ENCODE measurements around the gene CXCR3. TPM values are rescaled to one million over a fixed set of nuclear protein-coding genes. Genes with fewer than 3 reads are reported as not detected.

The CXCR3 gene
- total RNA-seq, 1 donor from 2014 or later = 1.6 TPM

- H3K36me3 ChIP-seq = no peaks in the 10 kb centered on the region
- DNase-seq (no peak), ATAC-seq (no peak)
- no peak overlapping the region for H3K4me3 ChIP-seq
- no peaks in the 10 kb centered on the region for H3K4me1 ChIP-seq
- no peak overlapping the region for H3K27ac ChIP-seq
- TF ChIP-seq, protein P1, sequence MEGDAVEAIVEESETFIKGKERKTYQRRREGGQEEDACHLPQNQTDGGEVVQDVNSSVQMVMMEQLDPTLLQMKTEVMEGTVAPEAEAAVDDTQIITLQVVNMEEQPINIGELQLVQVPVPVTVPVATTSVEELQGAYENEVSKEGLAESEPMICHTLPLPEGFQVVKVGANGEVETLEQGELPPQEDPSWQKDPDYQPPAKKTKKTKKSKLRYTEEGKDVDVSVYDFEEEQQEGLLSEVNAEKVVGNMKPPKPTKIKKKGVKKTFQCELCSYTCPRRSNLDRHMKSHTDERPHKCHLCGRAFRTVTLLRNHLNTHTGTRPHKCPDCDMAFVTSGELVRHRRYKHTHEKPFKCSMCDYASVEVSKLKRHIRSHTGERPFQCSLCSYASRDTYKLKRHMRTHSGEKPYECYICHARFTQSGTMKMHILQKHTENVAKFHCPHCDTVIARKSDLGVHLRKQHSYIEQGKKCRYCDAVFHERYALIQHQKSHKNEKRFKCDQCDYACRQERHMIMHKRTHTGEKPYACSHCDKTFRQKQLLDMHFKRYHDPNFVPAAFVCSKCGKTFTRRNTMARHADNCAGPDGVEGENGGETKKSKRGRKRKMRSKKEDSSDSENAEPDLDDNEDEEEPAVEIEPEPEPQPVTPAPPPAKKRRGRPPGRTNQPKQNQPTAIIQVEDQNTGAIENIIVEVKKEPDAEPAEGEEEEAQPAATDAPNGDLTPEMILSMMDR (IDR thresholded peaks at IDR 0.05) = no peak
- intact Hi-C loops (cut with DNase I) = no loop called here
- no peaks in the 10 kb centered on the region for H3K9me3 ChIP-seq
- no peaks in the 10 kb centered on the region for H3K27me3 ChIP-seq
These were observed 43.6 kb upstream of the CXCR3 start for GRCh38 chrX:71661919-71662318.

DNA sequence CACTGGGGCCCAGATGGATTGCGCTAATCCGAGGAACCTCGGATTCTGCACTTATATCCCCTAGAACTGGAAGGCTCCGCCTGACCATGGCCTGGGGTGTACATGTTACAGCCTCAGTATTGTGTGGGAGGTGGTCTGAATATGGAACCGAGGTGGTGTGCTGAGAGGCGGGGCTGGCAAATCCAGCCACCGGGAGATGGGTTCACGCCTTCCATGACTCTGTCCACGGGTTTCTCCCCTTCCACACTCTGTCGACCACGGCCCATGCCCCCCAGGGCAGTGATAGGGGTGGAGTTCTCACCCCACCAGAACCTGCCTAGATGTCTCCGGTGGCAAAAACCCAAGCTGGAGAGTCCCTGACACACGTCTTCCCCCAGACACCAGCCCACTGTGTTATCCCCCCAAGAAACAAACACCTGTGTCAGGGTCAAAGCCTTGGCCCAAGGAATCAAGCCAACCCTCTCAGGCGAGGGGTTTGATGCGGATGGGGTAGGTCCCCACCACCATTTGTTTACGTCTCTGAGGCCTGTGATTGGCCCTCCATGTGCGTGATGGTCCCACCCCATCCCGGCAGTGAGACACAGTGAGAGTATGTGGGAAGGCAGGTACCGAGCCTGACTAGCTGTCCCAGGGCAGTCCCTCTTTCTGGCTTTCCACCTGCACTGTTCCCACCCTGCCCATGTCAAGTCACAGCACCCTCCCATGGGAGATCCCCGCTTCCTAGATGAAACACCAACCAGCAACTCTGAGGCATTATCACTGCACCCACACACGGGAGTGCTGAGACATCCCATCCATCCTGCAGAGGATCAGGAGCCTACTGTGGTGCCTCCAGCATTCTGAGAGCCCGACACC, 42.5 kb upstream of the CXCR3 start:
- H3K27ac ChIP-seq = no peak overlapping the region
- H3K9me3 ChIP-seq = no peaks in the 10 kb centered on the region
- intact Hi-C loops (cut with DNase I) = no loop called here
- H3K36me3 ChIP-seq = no peaks in the 10 kb centered on the region
- no peak for DNase-seq
- no peak overlapping the region for H3K4me3 ChIP-seq
- no peaks in the 10 kb centered on the region for H3K4me1 ChIP-seq
- no peak for ATAC-seq
- TF ChIP-seq, protein P1 (IDR thresholded peaks at IDR 0.05) = no peak
- no peaks in the 10 kb centered on the region for H3K27me3 ChIP-seq

DNA sequence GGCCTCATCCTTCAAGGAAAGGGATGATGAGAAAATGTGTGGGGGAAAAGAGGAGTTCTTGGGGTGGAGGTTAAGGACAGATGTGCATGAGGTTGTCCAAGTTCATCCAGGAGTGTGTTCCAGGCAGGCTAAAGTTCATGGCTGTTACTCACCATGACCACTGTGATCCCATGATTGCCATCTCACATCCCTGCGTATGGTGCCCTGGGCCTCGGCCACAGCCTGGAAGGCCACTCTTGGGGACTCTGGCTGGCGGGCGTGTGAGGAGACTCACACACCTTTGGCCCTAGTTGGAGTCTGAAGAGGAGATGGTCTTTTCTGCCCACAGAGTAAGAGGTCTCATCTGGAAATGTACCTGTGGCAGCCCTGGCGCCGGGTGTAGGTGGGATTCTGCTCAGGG, 41.6 kb upstream of the CXCR3 start:
- intact Hi-C loops (cut with DNase I) = no loop called here
- ATAC-seq (no peak), DNase-seq (no peak)
- H3K4me1 ChIP-seq = no peaks in the 10 kb centered on the region
- no peaks in the 10 kb centered on the region for H3K9me3 ChIP-seq
- H3K4me3 ChIP-seq = no peak overlapping the region
- TF ChIP-seq, protein P1 (IDR thresholded peaks at IDR 0.05) = no peak
- no peak overlapping the region for H3K27ac ChIP-seq
- no peaks in the 10 kb centered on the region for H3K36me3 ChIP-seq
- H3K27me3 ChIP-seq = no peaks in the 10 kb centered on the region

DNA sequence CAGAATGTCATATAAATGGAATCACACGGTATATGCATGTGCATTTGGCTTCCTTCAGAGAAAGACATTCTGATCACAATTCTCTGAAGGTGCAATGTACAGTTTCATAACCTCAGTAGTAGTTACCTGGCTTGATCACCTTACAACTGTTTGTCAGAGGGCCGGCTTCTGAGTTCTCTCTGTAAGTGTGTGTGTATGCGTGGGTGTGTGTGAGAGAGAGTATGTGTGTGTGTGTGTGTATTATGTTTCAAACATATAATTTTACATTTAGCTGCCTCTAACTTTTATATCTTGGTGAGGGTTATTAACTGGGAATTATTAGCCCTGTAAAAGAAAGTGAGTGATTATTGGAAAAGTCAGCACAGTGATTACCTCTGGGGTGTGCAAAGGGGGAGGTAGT, 41.0 kb upstream of the CXCR3 start:
- DNase-seq = no peak
- no peak overlapping the region for H3K4me3 ChIP-seq
- no peak for ATAC-seq
- no peaks in the 10 kb centered on the region for H3K27me3 ChIP-seq
- no peak overlapping the region for H3K27ac ChIP-seq
- H3K9me3 ChIP-seq = no peaks in the 10 kb centered on the region
- no peaks in the 10 kb centered on the region for H3K36me3 ChIP-seq
- no peaks in the 10 kb centered on the region for H3K4me1 ChIP-seq
- TF ChIP-seq, protein P1 (IDR thresholded peaks at IDR 0.05) = no peak
- intact Hi-C loops (cut with DNase I) = no loop called here

DNA sequence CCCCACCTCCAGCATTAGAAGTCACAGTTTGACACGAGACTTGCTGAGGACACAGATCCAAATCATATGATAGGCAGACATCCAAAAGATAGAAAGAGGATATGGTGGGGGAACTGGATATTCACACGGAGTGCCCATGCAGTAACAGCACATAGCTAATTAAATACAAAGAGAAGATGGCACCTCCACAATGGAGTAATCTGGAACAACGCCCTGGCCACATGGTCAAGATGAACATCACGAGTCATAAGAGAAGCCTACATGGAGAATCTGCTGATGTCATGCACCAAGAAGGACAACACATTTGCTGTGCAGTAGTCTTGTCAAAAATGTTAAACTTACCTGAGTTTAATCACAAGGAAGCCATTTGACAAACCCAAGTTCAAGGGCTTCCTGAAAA, 39.0 kb upstream of the CXCR3 start:
- no peaks in the 10 kb centered on the region for H3K27me3 ChIP-seq
- H3K4me1 ChIP-seq = no peaks in the 10 kb centered on the region
- DNase-seq (no peak), ATAC-seq (no peak)
- H3K27ac ChIP-seq = no peak overlapping the region
- H3K9me3 ChIP-seq = no peaks in the 10 kb centered on the region
- intact Hi-C loops (cut with DNase I) = no loop called here
- no peaks in the 10 kb centered on the region for H3K36me3 ChIP-seq
- TF ChIP-seq, protein P1 (IDR thresholded peaks at IDR 0.05) = no peak
- no peak overlapping the region for H3K4me3 ChIP-seq
